HepG2 (cell line): ENCODE data around the gene SOST. TPM values are rescaled to one million over a fixed set of nuclear protein-coding genes. Genes with fewer than 3 reads are reported as not detected.

Source experiments
- ATF1 ChIP-seq: IDR thresholded peaks from 2 replicates; pipeline ENCODE4 v1.6.1; 2016; ENCODE audit warnings: mild to moderate bottlenecking, control low read depth
- CCAR2 ChIP-seq: fragments of 200-400 bp; formaldehyde crosslinking; optimal IDR thresholded peaks from 2 replicates; pipeline ENCODE3; 2018; ENCODE audit warnings: low read depth, mild to moderate bottlenecking, low read length, moderate library complexity
- CHCHD3 ChIP-seq: sonication (generic); formaldehyde crosslinking; IDR thresholded peaks from 2 replicates; pipeline ENCODE4 v1.8.0; 2022; ENCODE audit warnings: mild to moderate bottlenecking, missing genetic modification reagents, moderate library complexity
- CREM ChIP-seq, 2 experiments: sonication (generic) in 1 of 2; formaldehyde crosslinking in 1 of 2; IDR thresholded peaks; 2 replicates each; pipeline versions ENCODE4 v1.4.0 to v1.6.1; 2016 to 2020; ENCODE audit warnings: antibody characterized with exemption in 1 of 2, mild to moderate bottlenecking in 1 of 2, missing genetic modification reagents in 1 of 2
- FOXM1 ChIP-seq: sonication (generic); formaldehyde crosslinking; IDR thresholded peaks from 2 replicates; pipeline ENCODE4 v1.5.0; 2020; ENCODE audit warnings: missing genetic modification reagents
- GATAD1 ChIP-seq: IDR thresholded peaks from 2 replicates; pipeline ENCODE4 v1.6.1; 2016; ENCODE audit warnings: missing genetic modification reagents, missing compliant biosample characterization
- KDM2A ChIP-seq: sonication (generic); formaldehyde crosslinking; IDR thresholded peaks from 2 replicates; pipeline ENCODE4 v1.4.0; 2020; ENCODE audit warnings: low read depth, missing genetic modification reagents, borderline replicate concordance
- KLF9 ChIP-seq: IDR thresholded peaks from 2 replicates; pipeline ENCODE4 v1.6.1; 2016; ENCODE audit warnings: low read depth
- MEF2D ChIP-seq: sonication (generic); formaldehyde crosslinking; IDR thresholded peaks from 2 replicates; pipeline ENCODE4 v1.5.1; 2020; ENCODE audit warnings: mild to moderate bottlenecking, missing genetic modification reagents
- MTA1 ChIP-seq: sonication (generic); formaldehyde crosslinking; IDR thresholded peaks from 2 replicates; pipeline ENCODE4 v1.4.0; 2020; ENCODE audit warnings: missing genetic modification reagents, mild to moderate bottlenecking, borderline replicate concordance
- NR2F1 ChIP-seq, 2 experiments: fragments of 450-650 bp in 1 of 2; formaldehyde crosslinking in 1 of 2; IDR thresholded peaks; 2 replicates each; pipeline versions ENCODE4 v1.5.0 to v1.6.1; 2016 to 2020; ENCODE audit warnings: mild to moderate bottlenecking in 1 of 2, missing compliant biosample characterization in 1 of 2, missing genetic modification reagents in 1 of 2, moderate library complexity in 1 of 2
- ZNF652 ChIP-seq: IDR thresholded peaks from 2 replicates; pipeline ENCODE4 v1.6.1; 2016; ENCODE audit warnings: low read depth, borderline replicate concordance
- polyA plus RNA-seq, 8 experiments: library from polyadenylated mRNA; depleted of rRNA in 3 of 8; stranded (reverse) in 7 of 8; unstranded in 1 of 8; fragments of >200 nt; fragmentation: Illumina TruSeq in 4 of 8; extraction: Trizol in 4 of 8; gene quantifications; 2 replicates each; pipeline versions ENCODE4 v1.2.1 to v1.2.3, GENCODE V29; 2011 to 2016; ENCODE audit warnings: low read depth in 4 of 8, missing spikeins in 1 of 8, mixed read lengths in 1 of 8; ENCODE audit not compliant: insufficient read depth in 1 of 8
- total RNA-seq, 5 experiments: library from RNA; depleted of rRNA; stranded (reverse); fragments of >200 nt; fragmentation: Illumina TruSeq; extraction: Trizol; gene quantifications; 2 replicates each; pipeline ENCODE4 v1.2.3, GENCODE V29; 2016; ENCODE audit warnings: low read depth in 1 of 5
- TF ChIP-seq, protein P1 (sequence below), 2 experiments: IDR thresholded peaks; 2 replicates each; pipeline ENCODE4 v1.6.1; 2011 to 2012; ENCODE audit warnings: low read length in 2 of 2, borderline replicate concordance in 1 of 2, low read depth in 1 of 2, mild to moderate bottlenecking in 1 of 2, moderate library complexity in 1 of 2
- TF ChIP-seq, protein P2 (sequence below): sonication (generic); formaldehyde crosslinking; IDR thresholded peaks from 2 replicates; pipeline ENCODE4 v1.4.0; 2020; ENCODE audit warnings: low read depth, missing genetic modification reagents
- TF ChIP-seq, protein P3 (sequence below): sonication (generic); formaldehyde crosslinking; IDR thresholded peaks from 2 replicates; pipeline ENCODE4 v1.4.0; 2020; ENCODE audit warnings: missing genetic modification reagents, borderline replicate concordance
- TF ChIP-seq, protein P4 (sequence below): sonication (generic); formaldehyde crosslinking; IDR thresholded peaks from 2 replicates; pipeline ENCODE4 v1.9.0; 2021; ENCODE audit warnings: missing genetic modification reagents, borderline replicate concordance

The SOST gene
- total and polyA plus RNA-seq, 2 of the 13 experiments (the other 11 are each of a cell fraction or from before 2014, with no cell fraction given), result not detected

DNA sequence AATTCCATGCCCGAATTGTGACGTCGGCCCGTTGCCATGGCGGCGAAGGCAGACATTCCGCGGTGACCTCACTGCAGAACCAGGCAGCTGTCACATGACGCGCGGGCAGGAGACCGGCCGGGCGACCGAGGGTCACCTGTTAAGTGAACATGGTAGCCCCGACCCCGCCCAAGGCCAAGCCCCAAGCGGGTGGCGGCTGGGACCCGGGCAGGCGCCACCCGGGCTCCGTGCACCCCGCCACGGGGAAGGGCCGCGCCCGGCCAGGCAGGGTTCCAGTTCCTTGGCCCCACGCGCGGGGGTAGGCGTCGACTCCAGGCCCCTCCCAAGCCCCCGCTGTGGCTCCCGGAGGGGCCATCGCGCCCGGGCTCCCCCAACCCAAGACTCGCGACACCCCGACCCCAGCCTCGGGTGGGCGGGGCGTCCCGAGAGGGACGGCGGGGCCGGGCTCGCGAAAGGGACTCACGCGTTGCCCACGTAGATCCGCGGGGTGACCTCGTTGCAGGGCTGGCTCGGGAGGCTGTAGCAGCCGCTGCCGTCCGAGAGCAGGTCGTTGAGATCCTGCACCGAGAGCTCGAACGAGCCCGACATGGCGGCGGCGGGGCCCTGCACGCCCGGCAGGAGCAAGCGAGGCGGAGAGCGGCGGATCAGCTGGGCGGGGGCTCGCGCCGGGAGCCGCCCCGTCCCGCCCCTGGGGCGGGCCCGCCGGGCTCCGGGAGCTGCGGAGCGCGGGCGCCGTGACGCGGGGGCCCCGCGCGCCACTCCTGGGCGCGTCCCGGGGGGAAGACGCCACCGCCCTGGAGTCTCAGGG is 19.9 kb upstream of the SOST start, which contains the start of gene DUSP3 (continued):
- TF ChIP-seq, protein P1, sequence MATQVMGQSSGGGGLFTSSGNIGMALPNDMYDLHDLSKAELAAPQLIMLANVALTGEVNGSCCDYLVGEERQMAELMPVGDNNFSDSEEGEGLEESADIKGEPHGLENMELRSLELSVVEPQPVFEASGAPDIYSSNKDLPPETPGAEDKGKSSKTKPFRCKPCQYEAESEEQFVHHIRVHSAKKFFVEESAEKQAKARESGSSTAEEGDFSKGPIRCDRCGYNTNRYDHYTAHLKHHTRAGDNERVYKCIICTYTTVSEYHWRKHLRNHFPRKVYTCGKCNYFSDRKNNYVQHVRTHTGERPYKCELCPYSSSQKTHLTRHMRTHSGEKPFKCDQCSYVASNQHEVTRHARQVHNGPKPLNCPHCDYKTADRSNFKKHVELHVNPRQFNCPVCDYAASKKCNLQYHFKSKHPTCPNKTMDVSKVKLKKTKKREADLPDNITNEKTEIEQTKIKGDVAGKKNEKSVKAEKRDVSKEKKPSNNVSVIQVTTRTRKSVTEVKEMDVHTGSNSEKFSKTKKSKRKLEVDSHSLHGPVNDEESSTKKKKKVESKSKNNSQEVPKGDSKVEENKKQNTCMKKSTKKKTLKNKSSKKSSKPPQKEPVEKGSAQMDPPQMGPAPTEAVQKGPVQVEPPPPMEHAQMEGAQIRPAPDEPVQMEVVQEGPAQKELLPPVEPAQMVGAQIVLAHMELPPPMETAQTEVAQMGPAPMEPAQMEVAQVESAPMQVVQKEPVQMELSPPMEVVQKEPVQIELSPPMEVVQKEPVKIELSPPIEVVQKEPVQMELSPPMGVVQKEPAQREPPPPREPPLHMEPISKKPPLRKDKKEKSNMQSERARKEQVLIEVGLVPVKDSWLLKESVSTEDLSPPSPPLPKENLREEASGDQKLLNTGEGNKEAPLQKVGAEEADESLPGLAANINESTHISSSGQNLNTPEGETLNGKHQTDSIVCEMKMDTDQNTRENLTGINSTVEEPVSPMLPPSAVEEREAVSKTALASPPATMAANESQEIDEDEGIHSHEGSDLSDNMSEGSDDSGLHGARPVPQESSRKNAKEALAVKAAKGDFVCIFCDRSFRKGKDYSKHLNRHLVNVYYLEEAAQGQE (IDR thresholded peaks at IDR 0.05; ENCODE audit: borderline replicate concordance in 1 of 2, low read depth in 1 of 2, low read length in 2 of 2), result 0 out of 4 replicates have a peak, but pooled peaks of 1 of the 2 experiments have one; percentile 23
- no peak; the same call in 1 of the 2 replicates for TF ChIP-seq CHCHD3 (CRISPR knock-in tag)
- TF ChIP-seq, protein P2, sequence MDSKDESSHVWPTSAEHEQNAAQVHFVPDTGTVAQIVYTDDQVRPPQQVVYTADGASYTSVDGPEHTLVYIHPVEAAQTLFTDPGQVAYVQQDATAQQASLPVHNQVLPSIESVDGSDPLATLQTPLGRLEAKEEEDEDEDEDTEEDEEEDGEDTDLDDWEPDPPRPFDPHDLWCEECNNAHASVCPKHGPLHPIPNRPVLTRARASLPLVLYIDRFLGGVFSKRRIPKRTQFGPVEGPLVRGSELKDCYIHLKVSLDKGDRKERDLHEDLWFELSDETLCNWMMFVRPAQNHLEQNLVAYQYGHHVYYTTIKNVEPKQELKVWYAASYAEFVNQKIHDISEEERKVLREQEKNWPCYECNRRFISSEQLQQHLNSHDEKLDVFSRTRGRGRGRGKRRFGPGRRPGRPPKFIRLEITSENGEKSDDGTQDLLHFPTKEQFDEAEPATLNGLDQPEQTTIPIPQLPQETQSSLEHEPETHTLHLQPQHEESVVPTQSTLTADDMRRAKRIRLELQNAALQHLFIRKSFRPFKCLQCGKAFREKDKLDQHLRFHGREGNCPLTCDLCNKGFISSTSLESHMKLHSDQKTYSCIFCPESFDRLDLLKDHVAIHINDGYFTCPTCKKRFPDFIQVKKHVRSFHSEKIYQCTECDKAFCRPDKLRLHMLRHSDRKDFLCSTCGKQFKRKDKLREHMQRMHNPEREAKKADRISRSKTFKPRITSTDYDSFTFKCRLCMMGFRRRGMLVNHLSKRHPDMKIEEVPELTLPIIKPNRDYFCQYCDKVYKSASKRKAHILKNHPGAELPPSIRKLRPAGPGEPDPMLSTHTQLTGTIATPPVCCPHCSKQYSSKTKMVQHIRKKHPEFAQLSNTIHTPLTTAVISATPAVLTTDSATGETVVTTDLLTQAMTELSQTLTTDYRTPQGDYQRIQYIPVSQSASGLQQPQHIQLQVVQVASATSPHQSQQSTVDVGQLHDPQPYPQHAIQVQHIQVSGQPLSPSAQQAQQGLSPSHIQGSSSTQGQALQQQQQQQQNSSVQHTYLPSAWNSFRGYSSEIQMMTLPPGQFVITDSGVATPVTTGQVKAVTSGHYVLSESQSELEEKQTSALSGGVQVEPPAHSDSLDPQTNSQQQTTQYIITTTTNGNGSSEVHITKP (CRISPR knock-in tag), result no peak; the same call in 1 of the 2 replicates
- no peak for TF ChIP-seq ATF1
- no peak for TF ChIP-seq KLF9 (CRISPR knock-in tag)
- TF ChIP-seq ZNF652 (CRISPR knock-in tag), result no peak
- peak; percentile 86 for TF ChIP-seq KDM2A (CRISPR knock-in tag)
- TF ChIP-seq CCAR2, result no peak
- TF ChIP-seq CREM (IDR thresholded peaks at IDR 0.05), result peak; percentile 88
- TF ChIP-seq CREM (CRISPR knock-in tag; IDR thresholded peaks at IDR 0.05), result no peak
- peak in 1 of 2 experiments; percentile 18; a peak in 2 of 4 replicates for TF ChIP-seq NR2F1 (CRISPR knock-in tag; IDR thresholded peaks at IDR 0.05)
- TF ChIP-seq, protein P3, sequence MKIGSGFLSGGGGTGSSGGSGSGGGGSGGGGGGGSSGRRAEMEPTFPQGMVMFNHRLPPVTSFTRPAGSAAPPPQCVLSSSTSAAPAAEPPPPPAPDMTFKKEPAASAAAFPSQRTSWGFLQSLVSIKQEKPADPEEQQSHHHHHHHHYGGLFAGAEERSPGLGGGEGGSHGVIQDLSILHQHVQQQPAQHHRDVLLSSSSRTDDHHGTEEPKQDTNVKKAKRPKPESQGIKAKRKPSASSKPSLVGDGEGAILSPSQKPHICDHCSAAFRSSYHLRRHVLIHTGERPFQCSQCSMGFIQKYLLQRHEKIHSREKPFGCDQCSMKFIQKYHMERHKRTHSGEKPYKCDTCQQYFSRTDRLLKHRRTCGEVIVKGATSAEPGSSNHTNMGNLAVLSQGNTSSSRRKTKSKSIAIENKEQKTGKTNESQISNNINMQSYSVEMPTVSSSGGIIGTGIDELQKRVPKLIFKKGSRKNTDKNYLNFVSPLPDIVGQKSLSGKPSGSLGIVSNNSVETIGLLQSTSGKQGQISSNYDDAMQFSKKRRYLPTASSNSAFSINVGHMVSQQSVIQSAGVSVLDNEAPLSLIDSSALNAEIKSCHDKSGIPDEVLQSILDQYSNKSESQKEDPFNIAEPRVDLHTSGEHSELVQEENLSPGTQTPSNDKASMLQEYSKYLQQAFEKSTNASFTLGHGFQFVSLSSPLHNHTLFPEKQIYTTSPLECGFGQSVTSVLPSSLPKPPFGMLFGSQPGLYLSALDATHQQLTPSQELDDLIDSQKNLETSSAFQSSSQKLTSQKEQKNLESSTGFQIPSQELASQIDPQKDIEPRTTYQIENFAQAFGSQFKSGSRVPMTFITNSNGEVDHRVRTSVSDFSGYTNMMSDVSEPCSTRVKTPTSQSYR (CRISPR knock-in tag), result no peak
- TF ChIP-seq FOXM1 (CRISPR knock-in tag), result 0 out of 2 replicates have a peak, but pooled peaks have one; percentile 53
- TF ChIP-seq, protein P4, sequence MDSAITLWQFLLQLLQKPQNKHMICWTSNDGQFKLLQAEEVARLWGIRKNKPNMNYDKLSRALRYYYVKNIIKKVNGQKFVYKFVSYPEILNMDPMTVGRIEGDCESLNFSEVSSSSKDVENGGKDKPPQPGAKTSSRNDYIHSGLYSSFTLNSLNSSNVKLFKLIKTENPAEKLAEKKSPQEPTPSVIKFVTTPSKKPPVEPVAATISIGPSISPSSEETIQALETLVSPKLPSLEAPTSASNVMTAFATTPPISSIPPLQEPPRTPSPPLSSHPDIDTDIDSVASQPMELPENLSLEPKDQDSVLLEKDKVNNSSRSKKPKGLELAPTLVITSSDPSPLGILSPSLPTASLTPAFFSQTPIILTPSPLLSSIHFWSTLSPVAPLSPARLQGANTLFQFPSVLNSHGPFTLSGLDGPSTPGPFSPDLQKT (CRISPR knock-in tag), result no peak
- TF ChIP-seq GATAD1, result no peak; the same call in none of the 2 replicates
- peak; percentile 85 for TF ChIP-seq MTA1 (CRISPR knock-in tag)
- no peak for TF ChIP-seq MEF2D
